SK-N-SH treated with all-trans-retinoic acid at 6 μM for 48 hours (cell line): ENCODE results near the gene STARD13.
A peak's percentile ranks its signal among the peaks of the same experiment; 100 is the strongest.

Source experiments
- ATAC-seq: fragments of 200-7000 bp; cut with Tn5 transposase; 3 replicates; pipeline ENCODE4 v1.9.1; 2020; ENCODE audit warnings: mild to moderate bottlenecking, moderate library complexity
- ARNTL ChIP-seq: fragments of 450-650 bp; formaldehyde crosslinking; IDR thresholded peaks from 2 replicates; pipeline ENCODE4 v1.5.0; 2020; ENCODE audit warnings: low read depth, mild to moderate bottlenecking, moderate library complexity, borderline replicate concordance
- BACH2 ChIP-seq: fragments of 250-450 bp; sonication (Bioruptor Pico); IDR thresholded peaks from 2 replicates; pipeline ENCODE4 v1.9.0; 2021; ENCODE audit warnings: mild to moderate bottlenecking, borderline replicate concordance
- CSDC2 ChIP-seq: fragments of 250-450 bp; sonication (Bioruptor Pico); IDR thresholded peaks from 2 replicates; pipeline ENCODE4 v1.5.0; 2020; ENCODE audit warnings: mild to moderate bottlenecking, moderate library complexity
- ESRRG ChIP-seq: fragments of 250-450 bp; sonication (Bioruptor Pico); IDR thresholded peaks from 2 replicates; pipeline ENCODE4 v1.6.1; 2021; ENCODE audit warnings: mild to moderate bottlenecking
- GLIS3 ChIP-seq: fragments of 250-450 bp; sonication (Bioruptor Pico); IDR thresholded peaks from 2 replicates; pipeline ENCODE4 v1.5.0; 2020; ENCODE audit warnings: mild to moderate bottlenecking, moderate library complexity
- ISL1 ChIP-seq: fragments of 250-450 bp; sonication (Bioruptor Pico); IDR thresholded peaks from 2 replicates; pipeline ENCODE4 v2.1.2; 2022; ENCODE audit warnings: mild to moderate bottlenecking, moderate library complexity
- OSR1 ChIP-seq: fragments of 250-450 bp; sonication (Bioruptor Pico); IDR thresholded peaks from 2 replicates; pipeline ENCODE4 v1.8.0; 2022; ENCODE audit warnings: moderate library complexity, mild to moderate bottlenecking, inconsistent platforms
- PPARA ChIP-seq: fragments of 250-450 bp; sonication (Bioruptor Pico); IDR thresholded peaks from 2 replicates; pipeline ENCODE4 v1.5.0; 2020; ENCODE audit warnings: mild to moderate bottlenecking, borderline replicate concordance
- RARB ChIP-seq: fragments of 250-450 bp; sonication (Bioruptor Pico); IDR thresholded peaks from 2 replicates; pipeline ENCODE4 v1.8.0; 2021; ENCODE audit warnings: mild to moderate bottlenecking, moderate library complexity
- SNAI2 ChIP-seq: fragments of 250-450 bp; sonication (Bioruptor Pico); IDR thresholded peaks from 2 replicates; pipeline ENCODE4 v1.5.0; 2020; ENCODE audit warnings: mild to moderate bottlenecking, moderate library complexity
- TCF4 ChIP-seq: fragments of 250-450 bp; sonication (Bioruptor Pico); IDR thresholded peaks from 2 replicates; pipeline ENCODE4 v1.8.0; 2021; ENCODE audit warnings: mild to moderate bottlenecking, moderate library complexity, borderline replicate concordance
- TOX ChIP-seq: fragments of 250-450 bp; sonication (Bioruptor Pico); IDR thresholded peaks from 2 replicates; pipeline ENCODE4 v1.8.0; 2021; ENCODE audit warnings: mild to moderate bottlenecking, moderate library complexity, borderline replicate concordance
- ZC3H10 ChIP-seq: fragments of 250-450 bp; sonication (Bioruptor Pico); IDR thresholded peaks from 2 replicates; pipeline ENCODE4 v1.5.1; 2021; ENCODE audit warnings: mild to moderate bottlenecking, moderate library complexity
- ZFP3 ChIP-seq: fragments of 250-450 bp; sonication (Bioruptor Pico); IDR thresholded peaks from 2 replicates; pipeline ENCODE4 v1.5.0; 2020; ENCODE audit warnings: mild to moderate bottlenecking, moderate library complexity
- ZFP30 ChIP-seq: fragments of 450-650 bp; formaldehyde crosslinking; IDR thresholded peaks from 2 replicates; pipeline ENCODE4 v1.5.0; 2022; ENCODE audit warnings: mild to moderate bottlenecking, moderate library complexity
- ZNF565 ChIP-seq: fragments of 450-650 bp; formaldehyde crosslinking; conservative IDR thresholded peaks from 2 replicates; pipeline ENCODE4 v1.5.0; 2020; ENCODE audit warnings: low read depth, mild to moderate bottlenecking, moderate library complexity
- ZNF70 ChIP-seq: fragments of 450-650 bp; formaldehyde crosslinking; IDR thresholded peaks from 2 replicates; pipeline ENCODE4 v1.5.0; 2020; ENCODE audit warnings: mild to moderate bottlenecking, moderate library complexity
- ZNF8 ChIP-seq: fragments of 450-650 bp; formaldehyde crosslinking; IDR thresholded peaks from 2 replicates; pipeline ENCODE4 v1.5.0; 2020; ENCODE audit warnings: mild to moderate bottlenecking, moderate library complexity
- TF ChIP-seq, protein P1 (sequence below): fragments of 250-450 bp; sonication (Bioruptor Pico); IDR thresholded peaks from 2 replicates; pipeline ENCODE4 v1.5.1; 2021; ENCODE audit warnings: mild to moderate bottlenecking, moderate library complexity
- TF ChIP-seq, protein P2 (sequence below): fragments of 250-450 bp; sonication (Bioruptor Pico); IDR thresholded peaks from 2 replicates; pipeline ENCODE4 v1.8.0; 2020; ENCODE audit warnings: mild to moderate bottlenecking, moderate library complexity, borderline replicate concordance
- TF ChIP-seq, protein P3 (sequence below): fragments of 250-450 bp; sonication (Bioruptor Pico); IDR thresholded peaks from 2 replicates; pipeline ENCODE4 v1.5.0; 2020; ENCODE audit warnings: mild to moderate bottlenecking, moderate library complexity
- TF ChIP-seq, protein P4 (sequence below): fragments of 250-450 bp; sonication (Bioruptor Pico); IDR thresholded peaks from 2 replicates; pipeline ENCODE4 v1.8.0; 2021; ENCODE audit warnings: low read depth, mild to moderate bottlenecking, moderate library complexity, borderline replicate concordance

STARD13 gene

DNA sequence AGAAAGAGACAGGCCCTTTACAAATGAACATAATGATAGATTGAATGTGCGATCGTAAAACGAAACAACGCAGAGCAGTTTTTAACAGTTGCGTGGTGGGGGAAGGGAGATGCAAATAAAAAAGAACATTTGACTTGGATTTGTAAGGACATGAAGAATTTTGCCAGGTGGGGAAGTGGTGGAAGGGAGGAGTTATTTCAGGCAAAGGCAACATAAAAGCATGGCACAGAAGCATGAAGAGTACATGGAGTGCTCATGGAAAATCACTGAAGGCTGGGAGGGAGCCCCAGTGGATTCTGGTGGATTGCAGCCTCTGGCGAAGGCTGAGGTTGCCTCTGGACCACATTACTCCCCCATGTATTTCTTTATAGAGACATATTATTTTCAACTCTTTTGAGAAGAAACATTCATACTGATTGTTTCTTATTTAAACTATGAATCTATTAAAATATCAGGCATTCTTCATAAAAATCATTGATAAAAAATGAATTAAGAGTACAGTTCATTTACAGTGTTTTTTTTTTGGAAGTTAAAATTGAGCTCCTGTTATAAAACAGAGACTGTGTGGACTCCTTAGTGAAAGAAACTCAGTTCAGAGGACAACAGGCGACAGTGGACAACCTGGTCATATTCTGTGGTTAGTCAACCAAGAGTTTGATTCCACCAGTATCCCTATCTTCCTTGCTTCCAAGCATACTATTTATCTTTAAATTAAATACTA, 57.5 kb downstream of the STARD13 start:
- TF ChIP-seq, protein P1, sequence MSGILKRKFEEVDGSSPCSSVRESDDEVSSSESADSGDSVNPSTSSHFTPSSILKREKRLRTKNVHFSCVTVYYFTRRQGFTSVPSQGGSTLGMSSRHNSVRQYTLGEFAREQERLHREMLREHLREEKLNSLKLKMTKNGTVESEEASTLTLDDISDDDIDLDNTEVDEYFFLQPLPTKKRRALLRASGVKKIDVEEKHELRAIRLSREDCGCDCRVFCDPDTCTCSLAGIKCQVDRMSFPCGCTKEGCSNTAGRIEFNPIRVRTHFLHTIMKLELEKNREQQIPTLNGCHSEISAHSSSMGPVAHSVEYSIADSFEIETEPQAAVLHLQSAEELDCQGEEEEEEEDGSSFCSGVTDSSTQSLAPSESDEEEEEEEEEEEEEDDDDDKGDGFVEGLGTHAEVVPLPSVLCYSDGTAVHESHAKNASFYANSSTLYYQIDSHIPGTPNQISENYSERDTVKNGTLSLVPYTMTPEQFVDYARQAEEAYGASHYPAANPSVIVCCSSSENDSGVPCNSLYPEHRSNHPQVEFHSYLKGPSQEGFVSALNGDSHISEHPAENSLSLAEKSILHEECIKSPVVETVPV (CRISPR knock-in tag) = no peak
- TF ChIP-seq BACH2 (CRISPR knock-in tag) (no peak), ZNF8 (no peak)
- TF ChIP-seq, protein P2, sequence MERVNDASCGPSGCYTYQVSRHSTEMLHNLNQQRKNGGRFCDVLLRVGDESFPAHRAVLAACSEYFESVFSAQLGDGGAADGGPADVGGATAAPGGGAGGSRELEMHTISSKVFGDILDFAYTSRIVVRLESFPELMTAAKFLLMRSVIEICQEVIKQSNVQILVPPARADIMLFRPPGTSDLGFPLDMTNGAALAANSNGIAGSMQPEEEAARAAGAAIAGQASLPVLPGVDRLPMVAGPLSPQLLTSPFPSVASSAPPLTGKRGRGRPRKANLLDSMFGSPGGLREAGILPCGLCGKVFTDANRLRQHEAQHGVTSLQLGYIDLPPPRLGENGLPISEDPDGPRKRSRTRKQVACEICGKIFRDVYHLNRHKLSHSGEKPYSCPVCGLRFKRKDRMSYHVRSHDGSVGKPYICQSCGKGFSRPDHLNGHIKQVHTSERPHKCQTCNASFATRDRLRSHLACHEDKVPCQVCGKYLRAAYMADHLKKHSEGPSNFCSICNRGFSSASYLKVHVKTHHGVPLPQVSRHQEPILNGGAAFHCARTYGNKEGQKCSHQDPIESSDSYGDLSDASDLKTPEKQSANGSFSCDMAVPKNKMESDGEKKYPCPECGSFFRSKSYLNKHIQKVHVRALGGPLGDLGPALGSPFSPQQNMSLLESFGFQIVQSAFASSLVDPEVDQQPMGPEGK = no peak
- TF ChIP-seq, protein P3, sequence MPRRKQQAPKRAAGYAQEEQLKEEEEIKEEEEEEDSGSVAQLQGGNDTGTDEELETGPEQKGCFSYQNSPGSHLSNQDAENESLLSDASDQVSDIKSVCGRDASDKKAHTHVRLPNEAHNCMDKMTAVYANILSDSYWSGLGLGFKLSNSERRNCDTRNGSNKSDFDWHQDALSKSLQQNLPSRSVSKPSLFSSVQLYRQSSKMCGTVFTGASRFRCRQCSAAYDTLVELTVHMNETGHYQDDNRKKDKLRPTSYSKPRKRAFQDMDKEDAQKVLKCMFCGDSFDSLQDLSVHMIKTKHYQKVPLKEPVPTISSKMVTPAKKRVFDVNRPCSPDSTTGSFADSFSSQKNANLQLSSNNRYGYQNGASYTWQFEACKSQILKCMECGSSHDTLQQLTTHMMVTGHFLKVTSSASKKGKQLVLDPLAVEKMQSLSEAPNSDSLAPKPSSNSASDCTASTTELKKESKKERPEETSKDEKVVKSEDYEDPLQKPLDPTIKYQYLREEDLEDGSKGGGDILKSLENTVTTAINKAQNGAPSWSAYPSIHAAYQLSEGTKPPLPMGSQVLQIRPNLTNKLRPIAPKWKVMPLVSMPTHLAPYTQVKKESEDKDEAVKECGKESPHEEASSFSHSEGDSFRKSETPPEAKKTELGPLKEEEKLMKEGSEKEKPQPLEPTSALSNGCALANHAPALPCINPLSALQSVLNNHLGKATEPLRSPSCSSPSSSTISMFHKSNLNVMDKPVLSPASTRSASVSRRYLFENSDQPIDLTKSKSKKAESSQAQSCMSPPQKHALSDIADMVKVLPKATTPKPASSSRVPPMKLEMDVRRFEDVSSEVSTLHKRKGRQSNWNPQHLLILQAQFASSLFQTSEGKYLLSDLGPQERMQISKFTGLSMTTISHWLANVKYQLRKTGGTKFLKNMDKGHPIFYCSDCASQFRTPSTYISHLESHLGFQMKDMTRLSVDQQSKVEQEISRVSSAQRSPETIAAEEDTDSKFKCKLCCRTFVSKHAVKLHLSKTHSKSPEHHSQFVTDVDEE (CRISPR knock-in tag) = no peak
- ATAC-seq = peak; percentile 23

DNA sequence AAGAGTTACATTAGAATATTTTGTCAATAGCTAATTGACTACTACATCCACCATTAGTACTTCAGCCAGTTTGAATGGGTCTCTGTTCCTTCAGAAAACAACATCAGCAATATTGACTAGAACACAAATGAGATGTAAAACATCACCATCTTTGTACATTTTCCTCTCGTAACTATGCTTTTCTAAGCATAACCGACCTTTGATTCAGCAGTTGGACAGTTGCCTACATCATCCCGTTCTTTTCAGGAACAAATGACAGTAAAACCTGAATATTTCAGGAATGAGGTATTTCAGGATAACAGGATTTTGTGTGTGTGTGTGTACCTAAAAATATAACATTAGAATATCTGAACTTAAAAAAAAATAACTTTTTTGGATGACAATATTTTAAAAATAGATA, 60.9 kb downstream of the STARD13 start:
- TF ChIP-seq ZNF565 (CRISPR knock-in tag) (no peak), ARNTL (CRISPR knock-in tag) (no peak), TOX (no peak), RARB (CRISPR knock-in tag) (no peak), ZNF8 (no peak), ZFP30 (CRISPR knock-in tag) (no peak), GLIS3 (no peak), ZNF70 (CRISPR knock-in tag) (no peak), PPARA (CRISPR knock-in tag) (no peak), ESRRG (no peak), CSDC2 (CRISPR knock-in tag) (no peak), TCF4 (CRISPR knock-in tag) (no peak), SNAI2 (CRISPR knock-in tag) (no peak), ZC3H10 (CRISPR knock-in tag) (no peak)
- TF ChIP-seq, protein P4, sequence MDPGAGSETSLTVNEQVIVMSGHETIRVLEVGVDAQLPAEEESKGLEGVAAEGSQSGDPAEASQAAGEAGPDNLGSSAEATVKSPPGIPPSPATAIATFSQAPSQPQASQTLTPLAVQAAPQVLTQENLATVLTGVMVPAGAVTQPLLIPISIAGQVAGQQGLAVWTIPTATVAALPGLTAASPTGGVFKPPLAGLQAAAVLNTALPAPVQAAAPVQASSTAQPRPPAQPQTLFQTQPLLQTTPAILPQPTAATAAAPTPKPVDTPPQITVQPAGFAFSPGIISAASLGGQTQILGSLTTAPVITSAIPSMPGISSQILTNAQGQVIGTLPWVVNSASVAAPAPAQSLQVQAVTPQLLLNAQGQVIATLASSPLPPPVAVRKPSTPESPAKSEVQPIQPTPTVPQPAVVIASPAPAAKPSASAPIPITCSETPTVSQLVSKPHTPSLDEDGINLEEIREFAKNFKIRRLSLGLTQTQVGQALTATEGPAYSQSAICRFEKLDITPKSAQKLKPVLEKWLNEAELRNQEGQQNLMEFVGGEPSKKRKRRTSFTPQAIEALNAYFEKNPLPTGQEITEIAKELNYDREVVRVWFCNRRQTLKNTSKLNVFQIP (CRISPR knock-in tag) = no peak
- TF ChIP-seq, protein P1 (CRISPR knock-in tag) = no peak
- ATAC-seq = no peak

DNA sequence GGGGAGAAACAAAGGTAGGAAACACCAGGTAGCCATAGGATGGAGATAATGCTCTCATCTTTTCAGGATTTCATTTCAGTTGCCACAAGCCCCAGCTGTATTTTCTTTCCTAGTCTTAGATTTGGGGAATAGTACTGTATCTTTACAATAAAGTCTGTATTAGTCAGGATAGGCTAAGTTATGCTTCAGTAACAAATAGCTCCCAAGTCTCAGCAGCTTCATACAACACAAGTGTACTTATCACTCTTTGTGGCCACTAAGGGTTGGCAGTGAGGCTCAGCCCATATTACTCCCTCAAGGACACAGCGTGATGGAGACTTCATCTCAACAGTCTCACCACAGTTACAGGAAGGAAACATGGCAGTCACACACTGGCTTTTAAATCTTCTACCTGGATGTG, 61.4 kb downstream of the STARD13 start:
- TF ChIP-seq ZFP30 (CRISPR knock-in tag) (no peak), BACH2 (CRISPR knock-in tag) (no peak), ZNF565 (CRISPR knock-in tag) (no peak), OSR1 (CRISPR knock-in tag) (no peak), TOX (no peak), ESRRG (no peak), PPARA (CRISPR knock-in tag) (no peak), ARNTL (CRISPR knock-in tag) (no peak), ZFP3 (no peak), ISL1 (CRISPR knock-in tag) (no peak), TCF4 (CRISPR knock-in tag) (no peak), GLIS3 (no peak)
- TF ChIP-seq, protein P3 (CRISPR knock-in tag) = no peak
- TF ChIP-seq, protein P2 = no peak
- no peak for ATAC-seq
